ENCODE measurements around the gene MLC1. TPM values are rescaled to one million over a fixed set of nuclear protein-coding genes. Genes with fewer than 3 reads are reported as not detected.

Gene MLC1
- total RNA-seq, 1 donor from 2014 or later = 0.32 TPM

GRCh38 chr22:50123119-50123518 is 37.9 kb upstream of the MLC1 start:
- DNase-seq (ENCODE audit: low spot score in 2 of 2) = no peak
- H3K27ac ChIP-seq = no peak overlapping the region
- TF ChIP-seq CTCF (IDR thresholded peaks at IDR 0.05) = no peak
- H3K4me3 ChIP-seq = no peak overlapping the region
- H3K9me3 ChIP-seq = peaks cover 13 to 17% of the 10 kb centered on the region in 2 donors
- H3K27me3 ChIP-seq = no peaks in the 10 kb centered on the region
- intact Hi-C loops (cut with DNase I) = no loop called here
- H3K4me1 ChIP-seq = peaks cover 0 to 9% of the 10 kb centered on the region in 2 donors
- H3K36me3 ChIP-seq = no peaks in the 10 kb centered on the region

GRCh38 chr22:50121202-50121740 is 36.0 kb upstream of the MLC1 start:
- no peak for TF ChIP-seq CTCF (IDR thresholded peaks at IDR 0.05)
- Histone ChIP-seq H3K4me1 (peaks cover 0 to 9% of the 10 kb centered on the region in 2 donors), H3K27ac (no peak overlapping the region), H3K4me3 (no peak overlapping the region), H3K27me3 (no peaks in the 10 kb centered on the region), H3K36me3 (no peaks in the 10 kb centered on the region), H3K9me3 (peaks cover 13 to 17% of the 10 kb centered on the region in 2 donors)
- DNase-seq (ENCODE audit: low spot score in 2 of 2) = no peak
- intact Hi-C loops (cut with DNase I) = no loop called here

DNA sequence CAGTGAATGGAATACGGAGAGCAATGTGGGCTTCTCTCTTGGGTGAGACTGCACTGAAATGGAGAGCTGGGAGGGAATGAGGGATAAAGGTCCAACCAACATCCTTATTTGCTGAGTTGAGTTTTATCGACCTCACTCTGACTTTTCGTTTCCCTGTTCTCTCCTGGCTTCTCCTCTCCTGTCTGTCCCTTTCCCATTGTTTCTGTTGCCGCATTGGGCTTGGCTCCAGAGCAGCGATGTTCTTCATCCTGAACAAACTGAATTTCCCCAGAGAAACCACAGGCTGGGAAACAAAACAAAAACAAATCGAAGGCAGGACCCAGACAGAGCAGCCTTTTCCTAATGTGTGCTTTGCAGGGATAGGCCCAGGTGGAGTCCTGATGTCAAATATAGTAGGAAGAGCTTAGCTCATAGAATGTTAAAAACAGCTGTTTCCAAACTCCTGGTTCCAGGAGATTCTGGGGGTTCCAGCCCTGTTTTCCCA is 34.6 kb upstream of the MLC1 start:
- H3K4me1 ChIP-seq = peaks cover 0 to 12% of the 10 kb centered on the region in 2 donors
- no peak for DNase-seq (ENCODE audit: low spot score in 2 of 2)
- intact Hi-C loops (cut with DNase I) = no loop called here
- peaks cover 13 to 17% of the 10 kb centered on the region in 2 donors for H3K9me3 ChIP-seq
- peak overlapping the region in 1 of 2 donors; percentile 53 for H3K27ac ChIP-seq
- no peak for TF ChIP-seq CTCF (IDR thresholded peaks at IDR 0.05)
- no peak overlapping the region for H3K4me3 ChIP-seq
- H3K27me3 ChIP-seq = no peaks in the 10 kb centered on the region
- H3K36me3 ChIP-seq = no peaks in the 10 kb centered on the region

DNA sequence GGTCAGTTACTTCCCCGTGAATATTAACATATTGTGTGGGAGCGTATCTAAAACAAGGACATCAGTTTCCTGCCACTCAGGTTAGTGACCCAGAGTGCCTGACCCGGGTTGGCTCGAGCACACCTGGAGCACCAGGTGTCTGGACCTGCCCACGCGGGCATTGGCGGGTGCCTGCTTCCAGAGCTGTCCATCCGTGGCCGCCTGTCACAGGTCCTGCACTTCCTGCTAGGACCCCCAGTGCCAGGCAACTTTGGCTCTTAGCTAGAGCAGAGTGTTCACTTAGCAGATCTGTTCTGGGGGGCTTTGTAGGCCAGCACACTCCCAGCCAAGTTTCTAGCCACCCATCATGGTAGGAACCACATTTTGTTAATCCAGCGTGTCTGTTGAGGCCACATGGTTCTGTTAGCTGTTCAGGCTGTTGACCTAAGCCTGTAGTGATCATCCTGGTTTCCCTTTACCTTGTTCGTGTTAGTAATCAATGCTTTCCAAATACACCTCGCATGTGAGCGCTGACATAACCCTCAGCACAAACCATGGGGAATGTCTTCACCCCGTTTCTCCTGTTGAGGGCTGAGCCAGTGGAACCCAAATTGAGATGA is 34.0 kb upstream of the MLC1 start:
- H3K27ac ChIP-seq = peak overlapping the region in 1 of 2 donors; percentile 53
- TF ChIP-seq CTCF (IDR thresholded peaks at IDR 0.05) = no peak
- peaks cover 0 to 12% of the 10 kb centered on the region in 2 donors for H3K4me1 ChIP-seq
- intact Hi-C loops (cut with DNase I) = no loop called here
- no peaks in the 10 kb centered on the region for H3K36me3 ChIP-seq
- DNase-seq (ENCODE audit: low spot score in 2 of 2) = no peak
- H3K9me3 ChIP-seq = peaks cover 13 to 17% of the 10 kb centered on the region in 2 donors
- no peak overlapping the region for H3K4me3 ChIP-seq
- H3K27me3 ChIP-seq = no peaks in the 10 kb centered on the region

GRCh38 chr22:50118557-50119168 is 33.4 kb upstream of the MLC1 start:
- Histone ChIP-seq H3K36me3 (no peaks in the 10 kb centered on the region), H3K27ac (peak overlapping the region in 1 of 2 donors; percentile 53), H3K27me3 (no peaks in the 10 kb centered on the region), H3K4me1 (peaks cover 0 to 12% of the 10 kb centered on the region in 2 donors), H3K4me3 (no peak overlapping the region), H3K9me3 (peaks cover 13 to 15% of the 10 kb centered on the region in 2 donors)
- no peak for TF ChIP-seq CTCF (IDR thresholded peaks at IDR 0.05)
- intact Hi-C loops (cut with DNase I) = no loop called here
- DNase-seq (ENCODE audit: low spot score in 2 of 2) = peak in 1 of 2 donors; percentile 71
